RPMI8226 (cell line): ENCODE data around the gene C4orf54.

Experiments used
- DNase-seq: peaks from one replicate; pipeline ENCODE4 v3.0.0-alpha.2; 2015

The C4orf54 gene

DNA sequence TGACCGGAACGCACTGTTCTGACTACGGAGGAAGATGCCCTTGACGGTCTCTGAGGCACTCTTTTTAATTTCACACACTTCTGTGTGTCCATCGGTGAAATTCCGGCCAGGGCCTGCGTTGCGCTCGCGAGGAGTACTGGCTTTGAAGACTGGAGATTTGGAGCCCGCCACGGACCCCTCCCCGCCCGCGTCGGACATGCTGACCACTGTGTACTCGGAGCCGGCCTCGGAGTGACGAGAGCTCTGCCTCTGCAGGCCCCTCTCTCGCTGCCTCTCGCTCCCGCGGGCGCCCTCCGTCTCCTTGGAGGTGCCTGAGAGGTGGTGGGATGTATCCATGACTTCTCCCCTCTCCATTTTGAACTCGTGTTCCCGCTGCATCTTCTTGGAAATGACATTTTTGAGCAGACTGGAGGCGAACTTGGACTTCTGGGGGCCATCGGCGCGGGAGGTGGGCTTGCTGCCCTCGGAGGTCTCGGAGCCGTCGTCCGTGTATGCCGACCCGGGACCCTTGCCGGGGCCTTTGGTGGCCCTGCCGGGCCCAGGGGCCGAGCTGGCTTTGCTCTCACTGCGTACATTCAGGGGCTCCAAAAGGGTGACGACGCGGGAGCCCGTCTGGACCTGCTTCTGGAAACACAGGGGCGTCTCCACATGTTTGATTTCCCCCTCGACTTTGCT, 5.7 kb downstream of the C4orf54 start:
- DNase-seq, result no peak

DNA sequence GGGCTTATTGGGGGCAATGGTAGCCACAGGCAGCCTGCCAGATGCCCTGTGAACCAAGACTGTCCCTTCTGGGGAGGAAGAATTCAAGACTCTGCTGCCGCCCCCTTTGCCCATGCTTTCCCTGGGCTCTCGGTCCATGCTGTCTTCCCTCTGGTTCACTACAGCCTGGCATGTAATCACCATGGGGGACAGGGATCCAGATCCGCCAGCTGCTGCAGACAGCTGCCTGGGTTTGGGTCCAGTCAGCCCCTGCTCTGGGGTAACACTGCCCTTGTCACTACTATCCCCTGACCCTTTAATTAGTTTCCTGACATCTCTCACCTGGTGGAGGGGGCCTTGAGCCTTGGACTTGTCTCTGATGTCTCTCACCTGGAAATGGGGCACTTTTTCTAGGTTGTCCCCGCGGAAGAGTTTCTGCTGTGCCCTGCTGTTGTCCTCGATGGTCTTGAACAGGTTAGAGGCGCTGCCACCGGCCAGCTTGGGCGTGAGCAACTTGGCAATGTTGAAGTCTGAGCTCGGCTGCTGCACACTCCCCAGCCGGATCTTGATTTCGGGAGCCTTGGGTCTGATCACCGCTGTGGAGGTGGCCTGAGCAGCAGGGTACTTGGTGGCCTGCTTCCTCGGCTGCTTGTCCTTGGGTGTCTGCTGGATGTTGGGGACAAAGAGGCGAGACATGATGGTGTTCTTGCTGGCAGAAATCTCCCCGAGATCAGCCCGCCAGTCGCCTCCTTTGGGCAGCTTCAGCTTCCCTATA, 6.4 kb downstream of the C4orf54 start:
- DNase-seq, result no peak

DNA sequence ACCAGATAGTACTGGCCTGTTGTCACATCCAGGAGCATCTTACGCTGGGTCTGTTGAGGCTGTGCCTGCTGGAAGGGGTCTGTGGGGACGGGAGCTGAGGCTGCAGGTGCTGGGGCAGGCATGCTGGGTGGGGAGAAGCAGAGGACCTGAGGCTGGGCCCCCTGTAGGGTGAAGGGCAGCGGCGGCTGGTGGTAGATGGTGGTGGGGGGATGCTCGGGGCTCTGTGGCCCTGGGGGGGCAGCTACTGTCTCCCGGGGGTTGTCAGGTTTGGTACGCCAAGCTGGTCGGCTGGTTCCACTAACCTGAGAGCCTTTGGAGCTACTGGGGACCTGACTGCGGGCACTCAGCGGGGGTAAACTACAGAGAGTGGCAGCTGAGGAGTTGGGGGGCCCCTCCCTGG, 7.8 kb downstream of the C4orf54 start:
- no peak for DNase-seq

DNA sequence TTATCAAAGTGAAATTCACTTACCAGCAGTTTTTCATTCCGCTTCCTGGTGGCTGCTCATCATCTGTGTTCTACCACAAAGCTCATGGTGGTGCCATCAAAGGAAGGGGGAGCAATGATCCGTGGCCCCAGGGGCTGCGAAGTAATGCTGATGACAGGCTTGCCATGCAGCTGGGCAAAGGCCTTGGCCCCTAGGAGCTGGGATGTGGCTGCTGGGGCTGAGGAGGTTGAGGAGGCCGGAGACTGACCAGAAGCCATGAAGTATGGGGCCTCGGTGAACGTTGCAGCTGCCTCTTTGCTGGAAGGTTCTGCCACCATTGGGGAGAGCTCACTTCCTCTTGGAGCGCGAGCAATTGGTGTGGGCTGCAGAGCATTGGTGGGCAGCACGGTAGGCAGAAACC, 8.4 kb downstream of the C4orf54 start:
- no peak for DNase-seq

DNA sequence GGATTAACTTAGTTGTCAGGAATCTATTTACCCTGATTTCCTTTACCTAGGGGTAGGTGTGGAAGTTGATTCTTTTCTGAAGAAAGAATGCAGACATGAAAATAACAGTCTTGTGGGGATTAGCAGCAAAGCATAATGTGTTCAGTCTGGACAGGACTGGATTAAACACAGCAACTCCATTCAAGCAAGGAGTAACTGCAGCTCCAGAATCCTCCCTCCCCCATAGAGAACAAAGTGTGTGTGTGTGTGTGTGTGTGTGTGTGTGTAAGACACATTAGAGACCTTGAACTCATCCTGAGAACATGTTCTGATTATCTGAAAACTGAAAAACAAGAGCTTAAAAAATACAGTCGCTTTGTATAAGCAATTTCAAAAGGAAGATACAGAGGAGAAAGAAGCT, 9.3 kb downstream of the C4orf54 start:
- no peak for DNase-seq

DNA sequence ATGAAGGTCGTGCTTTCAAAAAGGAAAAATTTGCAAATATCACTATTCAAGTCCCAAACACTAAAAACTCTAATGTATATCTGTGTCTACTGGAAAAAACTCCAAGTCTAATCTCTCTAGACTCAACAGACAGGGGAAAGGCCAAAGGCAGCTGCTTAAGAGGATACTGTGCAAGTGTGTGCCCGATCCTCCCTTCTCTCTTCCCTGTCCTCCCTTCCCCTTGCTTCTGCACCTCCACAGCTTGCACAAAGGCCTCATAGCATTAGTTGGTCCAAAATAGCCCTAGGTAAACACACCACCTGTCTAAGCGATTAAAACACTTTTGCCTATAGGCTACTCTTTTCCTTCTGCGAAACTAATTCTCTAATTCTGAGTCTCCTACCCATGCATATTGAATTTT, 10.6 kb downstream of the C4orf54 start:
- DNase-seq, result no peak

DNA sequence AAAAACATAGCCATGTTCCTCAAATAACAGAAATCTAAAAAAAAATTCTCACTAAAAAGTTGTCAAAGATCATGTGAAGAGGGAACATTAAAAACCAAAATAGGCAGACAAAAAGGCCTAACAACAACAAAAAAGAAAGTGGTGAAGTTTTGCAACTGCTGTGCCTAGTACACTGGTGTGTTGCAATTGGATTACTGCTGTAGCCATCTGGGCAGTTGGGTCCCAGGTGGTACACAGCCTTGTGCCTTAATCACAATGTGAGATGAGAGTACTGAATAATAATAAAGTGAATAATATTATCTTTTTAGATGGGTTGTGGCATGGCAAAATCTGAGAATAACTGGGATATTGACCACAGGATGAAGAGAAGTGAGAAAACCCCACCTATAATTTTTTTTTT, 12.0 kb downstream of the C4orf54 start:
- no peak for DNase-seq

DNA sequence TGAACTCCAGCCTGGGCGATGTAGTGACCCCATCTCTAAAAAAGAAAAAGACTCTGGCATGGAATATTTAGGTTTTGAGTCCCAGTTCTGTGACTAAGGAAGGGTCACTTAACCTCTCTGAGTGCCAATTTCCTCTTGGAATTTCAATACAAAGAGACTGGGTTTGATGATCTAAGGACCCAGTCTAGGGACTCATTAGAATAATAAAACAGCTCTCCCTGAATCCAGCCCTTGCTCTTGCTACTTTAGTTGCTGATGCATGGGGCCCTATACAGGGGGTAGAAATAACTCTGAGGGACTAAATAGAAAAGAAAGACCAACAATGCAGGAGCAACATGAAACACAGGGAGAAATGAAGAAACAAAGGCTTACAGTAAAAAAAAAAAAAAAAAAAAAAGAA, 12.6 kb downstream of the C4orf54 start:
- DNase-seq, result no peak

DNA sequence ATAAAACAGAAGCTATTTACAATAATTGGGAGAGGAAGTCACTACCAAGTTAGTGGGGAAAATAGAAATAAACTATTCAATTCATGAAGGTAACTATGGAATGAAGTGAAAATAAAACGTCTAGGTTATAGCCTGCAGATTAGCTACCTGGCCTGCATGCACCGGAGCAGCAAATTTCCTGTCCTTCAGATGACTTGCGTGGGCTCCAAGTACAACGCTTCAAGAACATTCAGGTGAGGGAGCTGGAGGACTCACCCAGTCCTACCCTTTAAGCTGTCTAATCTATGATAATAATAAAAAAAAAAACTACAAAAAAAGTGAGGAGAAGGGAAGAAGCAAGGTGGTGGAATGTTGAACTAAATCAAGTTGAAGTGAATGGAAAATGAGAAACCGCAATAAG, 13.2 kb downstream of the C4orf54 start:
- DNase-seq, result no peak

DNA sequence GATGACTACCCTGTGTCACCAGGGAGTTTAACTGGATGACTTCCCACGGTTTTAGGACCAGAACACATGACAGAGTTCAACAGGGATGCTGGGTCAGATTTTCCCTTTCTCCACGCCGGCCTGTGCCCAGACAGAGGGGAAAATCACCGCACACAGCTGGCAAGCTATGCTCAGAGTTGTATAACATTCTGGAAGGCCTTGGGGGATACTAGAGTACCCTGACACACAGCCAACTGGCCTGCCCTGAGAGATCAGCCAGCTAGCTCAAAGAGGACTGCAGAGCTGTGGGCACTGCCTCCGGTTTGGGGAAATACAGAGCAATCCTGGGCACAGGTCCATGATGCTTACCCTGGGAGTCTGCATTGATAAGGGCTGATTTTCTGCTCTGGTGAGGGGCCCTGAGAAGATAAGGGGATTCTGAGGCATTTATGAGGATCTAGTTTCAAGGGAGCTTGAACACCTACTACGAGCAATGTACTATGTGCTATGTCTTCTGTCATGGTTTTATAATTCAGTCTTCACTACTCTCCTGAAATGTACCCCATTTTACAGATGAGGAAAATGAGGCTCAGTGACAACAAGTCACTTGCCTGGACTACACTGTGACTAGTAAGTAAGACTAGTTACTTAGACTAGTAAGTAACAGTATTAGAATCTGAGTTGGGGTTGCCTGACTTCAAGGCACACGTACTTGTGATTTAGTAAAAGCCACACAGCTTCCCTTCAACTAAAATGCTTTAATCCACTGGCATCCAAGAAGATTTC, 14.7 kb downstream of the C4orf54 start:
- no peak for DNase-seq

DNA sequence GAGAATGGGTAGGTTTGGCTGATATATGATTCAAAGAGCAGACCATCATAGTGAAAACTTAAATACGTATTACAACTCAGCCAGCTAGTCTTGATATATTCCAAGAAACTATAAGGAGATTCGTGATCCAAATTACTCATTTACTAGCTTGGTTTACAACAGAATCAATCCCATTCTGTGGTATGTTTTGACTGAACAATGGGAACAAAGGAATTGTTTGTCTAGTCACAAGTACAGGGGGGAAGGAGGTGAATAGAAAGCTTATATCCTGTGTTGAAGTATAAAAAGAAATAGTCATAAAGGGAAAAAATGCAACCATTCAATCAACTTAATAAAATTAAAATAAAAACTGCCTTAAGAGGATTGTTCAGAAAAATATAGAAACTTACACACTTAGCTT, 17.0 kb downstream of the C4orf54 start:
- DNase-seq, result no peak

DNA sequence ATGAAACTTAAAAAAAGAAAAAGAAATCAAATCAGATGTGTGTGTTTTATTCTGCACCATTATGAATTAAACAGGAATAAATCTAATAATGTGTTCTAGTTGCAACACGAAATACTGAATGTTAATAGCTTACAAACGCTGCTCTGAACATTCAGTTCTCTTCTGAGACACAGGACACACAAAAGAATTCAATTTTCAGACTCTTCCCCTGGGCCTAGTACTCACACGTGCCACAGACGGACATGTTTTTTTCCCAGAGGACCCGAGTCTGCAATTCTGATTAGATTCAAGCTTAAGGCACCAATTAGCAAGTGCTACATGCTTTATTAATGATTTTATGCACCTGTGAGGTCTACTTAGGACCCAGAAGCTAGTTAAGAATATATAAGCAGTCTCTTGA, 20.5 kb downstream of the C4orf54 start:
- no peak for DNase-seq

DNA sequence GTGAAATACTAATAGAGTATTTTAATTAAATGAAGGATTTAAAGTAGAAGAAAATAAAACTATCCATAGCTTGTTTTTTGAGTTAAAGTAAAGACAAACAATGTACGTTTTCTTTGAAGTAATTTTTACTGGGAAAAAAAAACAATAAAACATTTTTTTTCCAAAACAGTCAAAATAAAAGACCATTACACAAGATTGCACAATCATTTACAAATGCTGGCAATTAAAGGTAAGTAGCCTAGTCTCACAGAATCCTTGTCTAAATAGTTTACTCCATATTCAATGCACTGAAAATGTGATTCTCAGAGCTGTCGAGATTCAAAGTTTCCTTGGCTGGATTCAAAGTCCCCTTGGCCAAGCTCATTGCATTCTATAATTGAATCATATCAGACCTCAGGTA, 21.2 kb downstream of the C4orf54 start:
- DNase-seq, result no peak

DNA sequence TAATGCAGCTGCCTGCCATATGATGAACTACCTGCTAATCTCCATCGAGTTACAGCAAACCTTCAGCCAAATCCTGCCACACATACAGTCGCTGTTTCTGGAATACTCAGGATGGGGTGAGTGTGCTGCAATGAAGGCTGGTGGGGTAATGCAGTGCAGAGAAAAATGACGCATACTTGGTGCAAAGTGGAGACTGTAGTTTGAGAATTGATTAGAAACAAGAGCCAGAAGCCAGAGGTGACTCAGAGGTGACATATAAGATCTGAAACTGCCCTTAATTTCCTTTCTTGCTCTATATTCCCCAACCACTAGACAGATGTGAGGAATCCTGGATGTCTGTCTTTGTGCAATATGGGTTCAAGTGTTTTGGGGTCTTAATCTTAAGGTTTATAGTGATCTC, 22.0 kb downstream of the C4orf54 start:
- DNase-seq, result no peak

DNA sequence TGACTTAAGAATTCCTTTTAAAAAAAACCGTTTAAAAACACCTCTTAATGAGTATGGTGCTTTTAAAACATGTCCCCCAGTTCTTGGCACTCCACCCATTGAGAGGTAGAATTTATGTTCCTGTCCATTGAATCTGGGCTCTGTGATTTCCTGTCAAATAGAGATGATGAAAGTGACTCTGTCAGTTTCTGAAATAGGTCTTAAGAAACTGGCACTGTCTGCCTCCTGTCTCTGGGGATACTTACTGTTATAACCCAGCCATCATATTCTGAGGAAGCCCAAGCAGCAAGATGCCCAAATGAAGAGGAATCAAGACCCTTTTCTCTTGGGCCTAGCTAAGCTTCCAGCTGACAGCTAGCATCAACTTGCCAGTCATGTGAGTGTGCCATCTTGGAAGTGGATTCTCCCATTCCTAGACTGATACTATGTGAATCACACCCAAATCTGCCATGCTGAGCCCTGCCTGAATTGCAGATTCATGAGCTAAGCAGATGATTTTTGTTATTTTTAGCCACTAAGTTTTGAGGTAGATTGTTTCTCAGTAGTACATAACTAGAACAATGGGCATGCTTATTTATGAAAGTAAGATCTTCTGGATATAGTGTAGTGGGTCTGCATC, 22.8 kb downstream of the C4orf54 start:
- DNase-seq, result no peak

DNA sequence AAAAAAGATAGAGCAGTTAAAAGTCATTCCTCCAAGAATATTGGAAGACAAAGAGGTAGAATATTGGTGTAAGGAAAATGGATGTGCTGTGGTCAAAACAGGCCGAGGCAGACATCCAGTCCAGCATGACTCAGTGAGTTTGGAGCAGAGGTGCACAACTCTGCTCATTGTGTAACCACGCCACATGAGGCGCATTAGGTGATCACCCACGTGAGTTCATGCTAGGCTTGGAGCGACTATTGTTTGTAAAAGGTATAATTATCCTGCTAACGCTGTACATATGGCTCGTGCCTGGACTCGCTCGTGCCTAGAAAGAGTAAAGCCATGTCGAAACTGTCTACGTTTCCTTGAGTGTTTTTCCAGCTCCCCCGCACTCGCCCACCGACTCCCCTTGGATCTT, 23.9 kb downstream of the C4orf54 start:
- DNase-seq, result no peak

DNA sequence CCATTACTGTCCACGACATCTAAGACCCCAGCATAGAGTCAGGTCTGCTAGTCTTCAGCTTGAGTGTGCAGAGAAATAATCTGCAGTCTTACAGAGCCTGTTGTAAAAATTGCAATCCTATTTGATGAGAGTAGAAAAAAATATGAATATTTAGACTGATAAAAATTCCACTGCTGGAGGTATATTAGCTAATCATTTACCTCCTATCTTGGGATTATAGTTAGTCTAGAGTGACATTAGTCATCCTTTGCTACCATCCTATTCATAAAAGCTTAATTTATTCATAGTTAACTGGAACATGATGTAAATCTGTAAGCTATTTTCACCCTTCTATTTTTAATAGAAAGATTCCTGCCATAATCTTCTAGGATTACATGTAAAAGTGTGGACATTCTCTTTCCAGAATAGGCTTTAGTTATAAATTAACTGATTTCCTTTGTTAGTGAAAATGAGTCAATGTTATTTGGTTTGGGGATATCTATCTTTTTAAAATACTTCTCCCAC, 26.7 kb downstream of the C4orf54 start:
- no peak for DNase-seq

DNA sequence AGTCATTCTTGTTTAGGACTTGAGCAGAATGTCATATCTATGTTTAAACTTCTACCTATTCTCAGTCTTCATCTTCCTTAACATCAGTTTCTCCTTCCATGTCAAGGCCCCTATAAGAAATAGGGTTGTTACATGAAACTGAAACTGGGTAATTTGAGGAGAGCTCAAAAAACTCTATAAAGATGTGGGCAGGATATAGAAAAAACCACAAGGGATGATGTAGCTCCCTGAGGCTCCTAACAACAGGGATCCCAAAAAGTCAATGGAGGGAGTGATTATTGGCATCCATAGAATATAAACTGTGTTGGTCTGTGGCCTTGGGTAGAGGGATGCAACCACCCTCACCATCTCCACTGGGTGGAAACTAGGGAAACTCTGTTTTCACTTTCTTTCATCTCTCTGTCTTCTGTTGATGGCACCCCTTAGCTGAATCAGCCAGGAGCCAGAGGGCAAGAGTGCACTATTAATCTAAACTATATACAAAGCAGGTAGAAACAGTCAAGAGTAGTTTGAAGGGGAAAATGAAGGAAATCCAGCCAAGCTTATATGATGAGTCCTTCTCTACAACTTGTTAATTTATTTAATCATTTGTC, 27.6 kb downstream of the C4orf54 start:
- no peak for DNase-seq

DNA sequence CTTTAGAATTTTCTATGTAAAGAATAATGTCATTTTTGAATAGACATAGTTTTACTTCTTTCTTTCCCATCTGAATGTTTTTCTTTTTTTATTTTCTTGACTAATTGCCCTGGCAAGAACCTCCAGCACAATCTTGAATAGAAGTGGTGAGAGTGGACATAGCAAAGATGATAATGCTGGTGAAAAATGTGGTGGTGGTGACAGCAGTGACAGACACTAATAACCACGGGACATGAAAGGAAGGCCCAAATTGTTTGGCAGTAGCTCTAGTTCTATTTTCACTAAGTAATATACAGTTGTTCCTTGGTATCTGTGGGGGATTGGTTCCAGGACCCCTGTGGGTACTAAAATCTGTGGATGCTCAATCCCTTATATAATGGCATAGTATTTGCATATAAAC, 29.6 kb downstream of the C4orf54 start:
- DNase-seq, result no peak

DNA sequence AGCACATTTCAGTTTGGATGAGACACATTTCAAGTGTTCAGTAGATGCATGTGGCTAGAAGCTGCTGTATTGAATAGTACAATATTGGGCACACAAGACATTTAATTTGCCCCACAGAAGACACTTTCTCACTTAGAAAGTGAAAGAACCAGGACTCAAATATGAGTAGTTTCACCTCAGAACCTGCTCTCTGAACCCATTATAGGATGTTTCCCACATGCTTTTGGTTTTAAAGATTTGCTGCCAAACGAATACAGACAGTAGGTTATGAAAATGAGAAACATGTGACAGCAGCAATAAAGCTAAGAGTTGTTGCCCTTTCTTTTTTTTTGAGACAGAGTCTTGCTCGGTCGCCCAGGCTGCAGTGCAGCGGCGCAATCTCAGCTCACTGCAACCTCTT, 32.3 kb downstream of the C4orf54 start:
- no peak for DNase-seq

DNA sequence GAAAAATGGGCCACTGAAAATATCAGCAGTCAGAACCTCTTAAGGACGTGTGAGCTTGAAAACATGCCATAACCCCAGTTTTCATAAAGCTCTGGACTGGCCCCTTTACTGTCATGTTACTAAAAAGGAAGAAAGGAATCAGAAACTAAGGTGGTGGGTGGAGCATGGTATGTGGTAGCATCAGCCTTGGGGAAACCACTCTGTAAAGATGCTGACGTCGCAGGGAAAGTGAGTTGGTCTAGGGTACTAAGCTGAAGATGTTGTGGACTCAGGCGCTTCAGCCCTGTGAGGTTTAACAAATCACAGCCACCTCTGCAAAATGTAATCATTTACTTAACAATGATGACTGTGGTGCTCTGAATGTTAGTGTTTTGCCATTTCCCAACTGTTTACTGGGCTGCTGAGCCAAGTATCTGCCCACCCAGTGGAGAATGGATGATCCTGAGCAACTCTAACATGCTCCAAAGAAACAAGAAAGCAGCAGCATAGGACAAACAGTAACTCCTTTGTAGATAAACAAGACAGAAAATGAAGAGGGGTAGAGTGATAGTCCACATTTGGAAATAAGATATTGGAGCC, 33.4 kb downstream of the C4orf54 start:
- DNase-seq, result peak; percentile 44

DNA sequence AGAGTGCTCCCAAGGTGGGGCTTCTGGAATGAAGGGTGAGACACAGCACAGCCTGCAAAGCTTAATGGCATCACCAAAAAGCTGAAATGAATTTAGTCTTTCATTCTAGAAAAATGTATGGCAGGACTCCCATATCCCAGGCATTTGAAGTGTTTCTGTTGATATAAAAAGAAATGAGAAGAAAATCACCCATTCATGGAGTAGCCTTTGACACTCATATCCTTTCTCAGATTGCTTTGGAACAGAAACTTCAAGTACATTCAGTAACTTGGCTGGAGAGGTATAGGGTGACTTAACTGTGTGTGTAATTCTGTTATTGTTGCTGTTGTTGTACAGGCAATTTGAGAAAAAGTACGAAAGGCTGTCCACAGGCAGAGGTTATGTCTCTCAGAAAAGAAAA, 35.3 kb downstream of the C4orf54 start:
- DNase-seq, result no peak

DNA sequence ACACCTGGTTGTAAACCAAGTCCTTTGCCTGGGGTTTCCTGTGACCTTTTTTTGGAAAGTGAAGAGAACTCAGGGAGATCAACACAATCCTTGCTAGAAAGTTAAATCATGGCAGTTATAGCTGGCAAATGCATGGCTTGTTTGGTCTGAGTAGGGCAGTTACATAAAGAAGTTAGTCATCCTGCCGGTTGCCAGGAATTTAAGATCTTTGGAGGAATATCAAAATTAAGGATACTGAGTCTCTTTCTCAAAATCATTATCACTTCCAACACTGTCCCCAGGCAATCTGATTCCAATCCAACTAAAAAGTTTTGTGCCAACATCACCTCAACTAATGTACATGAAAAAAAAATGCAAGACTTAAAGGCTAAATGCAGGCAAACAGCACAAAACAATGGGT, 40.3 kb downstream of the C4orf54 start:
- DNase-seq, result no peak
